Type B pancreatic cell (in vitro differentiated cells): Measurements from ENCODE around the gene MAP3K14. TPM values are rescaled to one million over a fixed set of nuclear protein-coding genes. Genes with fewer than 3 reads are reported as not detected.

Experiments used
- DNase-seq: peaks from one replicate; pipeline ENCODE4 v3.0.0; 2021; ENCODE audit warnings: mixed read lengths; ENCODE audit not compliant: unreplicated experiment; ENCODE audit errors: extremely low spot score
- H3K27ac Mint-ChIP-seq: 2 replicates; pipeline ENCODE4 v1.8.0; 2021; ENCODE audit warnings: mild to moderate bottlenecking, mixed read lengths
- H3K27me3 Mint-ChIP-seq: 2 replicates; pipeline ENCODE4 v1.8.0; 2021; ENCODE audit warnings: mixed read lengths
- H3K36me3 Mint-ChIP-seq: 2 replicates; pipeline ENCODE4 v1.8.0; 2021; ENCODE audit warnings: mixed read lengths
- H3K4me1 Mint-ChIP-seq: one replicate; pipeline ENCODE4 v1.8.0; 2021; ENCODE audit warnings: mixed read lengths; ENCODE audit not compliant: unreplicated experiment
- H3K4me3 Mint-ChIP-seq: 2 replicates; pipeline ENCODE4 v1.8.0; 2021; ENCODE audit warnings: mild to moderate bottlenecking, mixed read lengths
- H3K9me3 Mint-ChIP-seq: 2 replicates; pipeline ENCODE4 v1.8.0; 2021; ENCODE audit warnings: mixed read lengths
- long read RNA-seq: library from polyadenylated mRNA; unstranded; transcript quantifications from one replicate; pipeline ENCODE4 v2.0.0, GENCODE V29; 2020
- total RNA-seq: library from RNA; stranded (reverse); gene quantifications from 2 replicates; pipeline ENCODE4 v1.2.1, GENCODE V29; 2021; ENCODE audit warnings: low replicate concordance
- TF ChIP-seq, protein P1 (sequence below): fragments of 200-600 bp; sonication (generic); conservative IDR thresholded peaks from 2 replicates; pipeline ENCODE4 v1.5.0; 2021; ENCODE audit warnings: antibody characterized with exemption, mild to moderate bottlenecking

MAP3K14 gene
- total RNA-seq, result 10.4 and 11.2 TPM in 2 replicates
- long read RNA-seq, partial matches to known transcripts, result 1 of 7 reads
- long read RNA-seq, other reads (novel, unspliced or antisense), result 6 of 7 reads

DNA sequence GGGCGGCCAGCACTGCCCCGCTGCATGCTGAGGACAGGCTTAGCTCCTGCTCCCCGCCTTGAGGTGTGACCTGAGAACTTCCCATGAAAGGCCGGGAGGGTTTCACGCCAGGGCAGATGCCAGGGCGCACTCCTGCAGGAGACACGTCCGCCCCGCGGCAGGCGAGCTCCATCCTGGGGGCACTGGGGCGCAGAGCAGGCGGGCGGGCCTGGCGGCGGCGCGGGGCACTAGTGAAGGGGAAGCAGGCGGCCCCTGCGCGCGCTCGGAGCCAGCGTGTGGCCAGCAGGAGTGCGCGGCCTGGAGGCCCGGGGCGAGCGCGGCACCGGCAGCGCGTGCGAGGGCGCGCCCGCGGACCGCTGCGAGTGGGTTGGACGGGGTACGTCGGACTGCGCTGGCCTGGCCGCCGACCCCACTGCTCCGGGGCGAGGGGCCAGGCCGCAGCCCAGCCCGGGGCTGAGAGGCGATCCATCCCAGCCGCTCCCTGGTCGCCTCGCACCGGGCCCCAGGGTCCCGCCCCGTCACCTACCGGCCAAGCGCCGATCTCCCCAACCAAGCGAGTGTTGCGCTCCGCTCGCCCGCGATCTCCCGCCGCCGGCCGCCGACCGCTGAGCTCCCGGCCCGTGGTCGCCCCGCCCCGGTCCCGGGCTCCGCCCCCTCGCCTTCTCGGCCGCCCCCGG lies at the start of gene MAP3K14:
TSS of gene MAP3K14 (minus strand) at position 587 of the 677 bp plus-strand sequence. CDS start 26,275 bp downstream, outside the sequence.
- peak within 1 kb of the TSS; percentile 97 for H3K27ac Mint-ChIP-seq
- peak; percentile 85 for DNase-seq
- H3K27me3 Mint-ChIP-seq, result peaks cover 2% of the 10 kb centered on the region
- H3K4me3 Mint-ChIP-seq, result peak within 1 kb of the TSS; percentile 92
- H3K36me3 Mint-ChIP-seq, result no peaks in the 10 kb centered on the region
- no peaks in the 10 kb centered on the region for H3K9me3 Mint-ChIP-seq
- H3K4me1 Mint-ChIP-seq, result peaks cover 70% of the 10 kb centered on the region
- TF ChIP-seq, protein P1, sequence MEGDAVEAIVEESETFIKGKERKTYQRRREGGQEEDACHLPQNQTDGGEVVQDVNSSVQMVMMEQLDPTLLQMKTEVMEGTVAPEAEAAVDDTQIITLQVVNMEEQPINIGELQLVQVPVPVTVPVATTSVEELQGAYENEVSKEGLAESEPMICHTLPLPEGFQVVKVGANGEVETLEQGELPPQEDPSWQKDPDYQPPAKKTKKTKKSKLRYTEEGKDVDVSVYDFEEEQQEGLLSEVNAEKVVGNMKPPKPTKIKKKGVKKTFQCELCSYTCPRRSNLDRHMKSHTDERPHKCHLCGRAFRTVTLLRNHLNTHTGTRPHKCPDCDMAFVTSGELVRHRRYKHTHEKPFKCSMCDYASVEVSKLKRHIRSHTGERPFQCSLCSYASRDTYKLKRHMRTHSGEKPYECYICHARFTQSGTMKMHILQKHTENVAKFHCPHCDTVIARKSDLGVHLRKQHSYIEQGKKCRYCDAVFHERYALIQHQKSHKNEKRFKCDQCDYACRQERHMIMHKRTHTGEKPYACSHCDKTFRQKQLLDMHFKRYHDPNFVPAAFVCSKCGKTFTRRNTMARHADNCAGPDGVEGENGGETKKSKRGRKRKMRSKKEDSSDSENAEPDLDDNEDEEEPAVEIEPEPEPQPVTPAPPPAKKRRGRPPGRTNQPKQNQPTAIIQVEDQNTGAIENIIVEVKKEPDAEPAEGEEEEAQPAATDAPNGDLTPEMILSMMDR, result peak; percentile 40

DNA sequence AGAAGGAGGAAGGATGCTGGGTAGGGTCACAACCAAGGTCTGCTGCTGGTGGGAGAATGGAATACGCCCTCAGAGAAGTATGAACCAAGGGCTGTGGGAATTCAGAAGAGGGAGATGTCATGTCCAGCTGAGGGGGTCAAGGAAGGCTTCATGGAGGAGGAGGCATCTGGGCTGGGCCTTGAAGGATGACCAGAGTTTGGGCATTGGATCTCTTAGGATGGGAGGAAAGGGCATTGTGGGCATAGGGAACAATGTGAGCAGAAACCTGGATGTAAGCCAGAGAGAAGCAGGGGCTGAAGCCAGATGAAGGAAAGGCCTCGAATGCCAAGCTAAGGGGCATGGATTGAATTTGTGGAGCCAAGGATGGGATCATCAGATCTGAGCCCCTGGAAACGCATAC lies 49.2 kb upstream of the MAP3K14 start:
- DNase-seq, result no peak
- H3K4me3 Mint-ChIP-seq, result no peak overlapping the region
- peaks cover 18% of the 10 kb centered on the region for H3K4me1 Mint-ChIP-seq
- TF ChIP-seq, protein P1, result no peak
- H3K9me3 Mint-ChIP-seq, result no peaks in the 10 kb centered on the region
- peaks cover 8% of the 10 kb centered on the region for H3K27me3 Mint-ChIP-seq
- no peak overlapping the region for H3K27ac Mint-ChIP-seq
- H3K36me3 Mint-ChIP-seq, result no peaks in the 10 kb centered on the region

DNA sequence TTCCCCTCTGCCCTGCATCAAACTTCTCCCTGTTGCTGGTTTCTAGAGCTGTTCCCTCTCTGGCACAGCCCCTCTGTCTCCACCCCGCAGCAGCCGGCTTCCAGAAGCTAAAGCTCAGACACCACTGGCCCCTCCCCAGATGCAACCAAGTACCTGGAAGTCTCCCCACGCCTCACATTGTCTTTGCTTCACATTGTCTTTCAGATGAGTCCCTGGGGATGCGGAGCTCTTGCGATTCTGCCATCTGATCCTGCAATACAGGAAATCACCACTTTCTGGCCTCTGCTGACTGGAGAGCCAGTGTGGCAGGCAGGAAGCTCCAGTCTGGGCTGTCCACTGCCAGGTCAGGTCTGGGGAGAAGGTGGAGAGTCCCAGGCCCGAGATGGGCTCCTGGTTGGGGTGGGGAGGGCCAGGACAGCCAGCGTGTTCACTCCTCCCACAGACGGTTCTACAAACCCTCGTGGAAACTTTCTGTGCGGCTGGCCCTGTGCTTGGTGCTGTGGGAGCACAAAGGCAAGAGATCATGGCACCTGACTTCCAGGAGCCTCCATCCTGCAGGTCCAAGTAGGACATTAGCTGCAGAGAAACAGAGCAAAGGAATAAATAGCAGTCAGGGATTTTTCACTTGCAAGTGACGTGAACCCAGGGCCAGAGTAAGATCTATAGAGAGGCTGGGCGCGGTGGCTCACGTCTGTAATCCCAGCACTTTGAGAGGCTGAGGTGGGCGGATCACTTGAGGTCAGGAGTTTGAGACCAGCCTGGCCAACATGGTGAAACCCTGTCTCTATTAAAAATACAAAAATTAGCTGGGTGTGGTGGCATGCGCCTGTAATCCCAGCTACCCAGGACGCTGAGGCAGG lies 47.9 kb upstream of the MAP3K14 start:
- Mint-ChIP-seq H3K27ac (no peak overlapping the region), H3K27me3 (peaks cover 8% of the 10 kb centered on the region), H3K4me1 (peaks cover 13% of the 10 kb centered on the region), H3K9me3 (no peaks in the 10 kb centered on the region), H3K36me3 (no peaks in the 10 kb centered on the region), H3K4me3 (no peak overlapping the region)
- TF ChIP-seq, protein P1, result no peak
- DNase-seq, result no peak

DNA sequence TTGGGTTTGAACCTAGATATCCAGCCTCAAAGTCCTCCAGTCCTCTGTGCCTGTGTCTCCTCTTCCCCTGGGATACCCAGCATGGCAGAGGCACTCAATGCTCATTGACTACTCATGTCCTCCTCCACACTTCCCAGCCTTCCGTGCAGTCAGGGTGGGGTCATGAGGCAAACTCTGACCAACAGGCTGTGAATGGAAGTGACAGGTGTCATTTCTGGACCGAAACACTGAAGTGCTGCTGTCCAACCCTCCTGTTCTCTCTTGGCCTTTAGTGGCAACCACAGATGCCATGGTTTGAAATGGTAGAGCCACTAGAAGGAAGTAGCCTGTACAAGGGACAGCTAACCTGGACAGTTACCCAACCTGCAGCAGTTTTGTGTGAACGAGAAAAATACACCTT lies 46.7 kb upstream of the MAP3K14 start:
- Mint-ChIP-seq H3K9me3 (no peaks in the 10 kb centered on the region), H3K27ac (no peak overlapping the region), H3K36me3 (no peaks in the 10 kb centered on the region), H3K4me3 (no peak overlapping the region), H3K4me1 (peaks cover 13% of the 10 kb centered on the region), H3K27me3 (peaks cover 8% of the 10 kb centered on the region)
- TF ChIP-seq, protein P1, result no peak
- DNase-seq, result no peak

DNA sequence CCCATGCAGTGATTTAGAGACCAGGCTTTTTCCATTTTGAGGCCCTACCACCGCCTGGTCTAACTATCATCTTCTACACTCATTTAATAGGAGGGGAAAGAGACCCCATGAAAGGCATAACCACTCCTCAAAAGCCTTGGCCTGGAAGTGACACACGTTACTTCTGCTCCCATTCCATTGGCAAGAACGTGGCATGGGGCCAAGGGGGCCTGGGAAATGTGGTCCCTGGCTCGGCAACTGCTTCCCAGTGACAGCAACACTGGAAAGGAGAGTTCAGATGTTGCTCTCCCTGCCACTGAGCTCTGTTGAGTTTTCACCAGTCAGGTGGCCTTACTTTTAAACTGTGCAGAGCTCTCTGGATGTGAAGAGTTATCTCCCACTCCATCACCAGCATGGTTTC lies 45.2 kb upstream of the MAP3K14 start:
- no peak for DNase-seq
- H3K27ac Mint-ChIP-seq, result no peak overlapping the region
- H3K27me3 Mint-ChIP-seq, result peaks cover 7% of the 10 kb centered on the region
- peaks cover 13% of the 10 kb centered on the region for H3K4me1 Mint-ChIP-seq
- no peaks in the 10 kb centered on the region for H3K36me3 Mint-ChIP-seq
- TF ChIP-seq, protein P1, result no peak
- no peaks in the 10 kb centered on the region for H3K9me3 Mint-ChIP-seq
- no peak overlapping the region for H3K4me3 Mint-ChIP-seq
